Activated T-helper 1 cell treated with Interleukin-2 at 50 U/mL for 16 hours (primary cell): ENCODE results near the gene HSD11B1L.
"Not testable (repeated sequence)": the region's sequence is repeated elsewhere in the genome, so short reads cannot be mapped to it uniquely, and the experiment has no call there.

Source experiments
- DNase-seq: peaks from one replicate; pipeline ENCODE4 v3.0.0-alpha.2; 2020; ENCODE audit warnings: low read depth

The HSD11B1L gene

GRCh38 chr19:5700455-5701092 lies 19.7 kb downstream of the HSD11B1L start:
- no peak for DNase-seq

GRCh38 chr19:5702053-5702410 lies 21.2 kb downstream of the HSD11B1L start:
- not testable (repeated sequence) for DNase-seq

GRCh38 chr19:5703819-5704818 lies 23.3 kb downstream of the HSD11B1L start:
- DNase-seq: no peak

- DNase-seq: no peak
Measured at GRCh38 chr19:5705552-5705951, 24.7 kb downstream of the HSD11B1L start.

- DNase-seq: no peak
Measured at GRCh38 chr19:5706876-5707573, 26.2 kb downstream of the HSD11B1L start.

GRCh38 chr19:5707576-5708575 lies 27.0 kb downstream of the HSD11B1L start:
- no peak for DNase-seq

GRCh38 chr19:5711025-5711424 lies 30.2 kb downstream of the HSD11B1L start:
- no peak for DNase-seq

- no peak for DNase-seq
Measured at GRCh38 chr19:5711713-5712161, 30.9 kb downstream of the HSD11B1L start.

- no peak for DNase-seq
Measured at GRCh38 chr19:5713228-5713627, 32.4 kb downstream of the HSD11B1L start.

- no peak for DNase-seq
Measured at GRCh38 chr19:5714816-5715215, 34.0 kb downstream of the HSD11B1L start.

- DNase-seq: no peak
Measured at GRCh38 chr19:5717215-5717935, 36.5 kb downstream of the HSD11B1L start.

- DNase-seq: no peak
Measured at GRCh38 chr19:5718037-5718578, 37.3 kb downstream of the HSD11B1L start.

GRCh38 chr19:5718579-5719273 lies 37.9 kb downstream of the HSD11B1L start:
- no peak for DNase-seq

- no peak for DNase-seq
Measured at GRCh38 chr19:5719274-5719960, 38.6 kb downstream of the HSD11B1L start.

- peak; percentile 97 for DNase-seq
Measured at GRCh38 chr19:5719961-5720790, 39.3 kb downstream of the HSD11B1L start, which contains the start of the genes CATSPERD and LONP1. Gene CATSPERD (plus strand): TSS chr19:5720637. CDS start chr19:5720738, 101 bp downstream. Gene LONP1 (minus strand): TSS chr19:5720146. CDS start chr19:5720132, 14 bp downstream.

- no peak for DNase-seq
Measured at GRCh38 chr19:5727453-5728050, 46.7 kb downstream of the HSD11B1L start.

GRCh38 chr19:5733172-5733571 lies 52.3 kb downstream of the HSD11B1L start:
- not testable (repeated sequence) for DNase-seq
